ENCODE results near the gene SYT15B.
"Not testable (repeated sequence)": the region's sequence is repeated elsewhere in the genome, so short reads cannot be mapped to it uniquely, and the experiment has no call there.

The SYT15B gene

GRCh38 chr10:47746780-47747376, 16.5 kb downstream of the SYT15B start:
- H3K4me3 Mint-ChIP-seq, H3K27me3 Mint-ChIP-seq, H3K4me1 Mint-ChIP-seq, CTCF ChIA-PET, H3K9me3 Mint-ChIP-seq, H3K36me3 Mint-ChIP-seq, DNase-seq, H3K27ac Mint-ChIP-seq: not testable (repeated sequence)

- DNase-seq, H3K27ac Mint-ChIP-seq, H3K27me3 Mint-ChIP-seq, H3K4me3 Mint-ChIP-seq, H3K36me3 Mint-ChIP-seq, CTCF ChIA-PET, H3K4me1 Mint-ChIP-seq, H3K9me3 Mint-ChIP-seq: not testable (repeated sequence)
Measured at GRCh38 chr10:47744881-47745280, 18.5 kb downstream of the SYT15B start.

GRCh38 chr10:47743611-47744550, 19.5 kb downstream of the SYT15B start:
- H3K27me3 Mint-ChIP-seq, H3K27ac Mint-ChIP-seq, CTCF ChIA-PET, H3K4me1 Mint-ChIP-seq, H3K9me3 Mint-ChIP-seq, H3K36me3 Mint-ChIP-seq: not testable (repeated sequence)
- peak; percentile 47 for DNase-seq
- H3K4me3 Mint-ChIP-seq, result peak overlapping the region; percentile 7

GRCh38 chr10:47740868-47741267, 22.5 kb downstream of the SYT15B start:
- CTCF ChIA-PET, H3K4me3 Mint-ChIP-seq, H3K27me3 Mint-ChIP-seq, H3K36me3 Mint-ChIP-seq, H3K27ac Mint-ChIP-seq, H3K4me1 Mint-ChIP-seq, H3K9me3 Mint-ChIP-seq: not testable (repeated sequence)
- DNase-seq, result peak; percentile 35

GRCh38 chr10:47730911-47731310, 32.5 kb downstream of the SYT15B start:
- H3K27me3 Mint-ChIP-seq, DNase-seq, H3K4me3 Mint-ChIP-seq, CTCF ChIA-PET, H3K36me3 Mint-ChIP-seq, H3K9me3 Mint-ChIP-seq, H3K4me1 Mint-ChIP-seq, H3K27ac Mint-ChIP-seq: not testable (repeated sequence)

DNA sequence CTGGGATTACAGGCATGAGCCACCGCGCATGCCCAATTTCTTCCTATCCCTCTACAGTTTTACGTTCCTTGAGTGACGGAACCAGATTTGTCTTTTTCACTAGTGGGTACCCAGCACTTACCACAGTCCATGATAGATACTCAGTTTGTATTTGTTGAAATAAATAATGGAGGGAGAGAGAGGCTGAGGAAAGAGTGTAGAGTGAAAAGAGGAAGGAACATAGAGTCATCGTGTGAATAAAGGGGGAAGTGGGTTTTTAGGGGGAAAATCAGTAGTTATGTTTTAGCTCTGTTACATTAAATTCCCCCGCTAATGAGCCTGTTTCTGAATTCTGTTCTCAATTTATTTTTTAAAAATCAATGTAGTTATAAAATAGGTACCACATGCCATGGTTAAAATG, 37.7 kb downstream of the SYT15B start:
- H3K4me1 Mint-ChIP-seq, H3K4me3 Mint-ChIP-seq, CTCF ChIA-PET, H3K9me3 Mint-ChIP-seq, DNase-seq, H3K36me3 Mint-ChIP-seq, H3K27ac Mint-ChIP-seq: not testable (repeated sequence)
- peaks cover 12% of the 10 kb centered on the region for H3K27me3 Mint-ChIP-seq

DNA sequence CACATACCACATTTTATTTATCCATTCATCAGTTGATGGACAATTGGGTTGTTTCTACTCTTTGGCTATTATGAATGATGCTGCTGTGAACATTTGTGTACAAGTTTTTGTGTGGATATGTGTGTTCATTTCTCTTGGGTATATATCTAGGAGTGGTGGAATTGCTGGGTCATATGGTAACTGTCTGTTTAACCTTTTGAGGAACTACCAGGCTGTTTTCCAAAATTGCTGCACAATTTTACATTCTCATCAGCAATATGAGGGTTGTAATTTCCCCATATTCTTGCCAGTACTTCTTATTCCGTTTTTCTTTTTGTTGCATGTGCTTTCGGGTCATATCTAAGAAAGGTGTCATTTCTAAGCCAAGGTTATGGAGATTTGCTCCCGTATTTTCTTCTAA, 38.3 kb downstream of the SYT15B start:
- H3K9me3 Mint-ChIP-seq, H3K4me3 Mint-ChIP-seq, CTCF ChIA-PET, DNase-seq, H3K27ac Mint-ChIP-seq, H3K36me3 Mint-ChIP-seq, H3K4me1 Mint-ChIP-seq: not testable (repeated sequence)
- peaks cover 12% of the 10 kb centered on the region for H3K27me3 Mint-ChIP-seq

DNA sequence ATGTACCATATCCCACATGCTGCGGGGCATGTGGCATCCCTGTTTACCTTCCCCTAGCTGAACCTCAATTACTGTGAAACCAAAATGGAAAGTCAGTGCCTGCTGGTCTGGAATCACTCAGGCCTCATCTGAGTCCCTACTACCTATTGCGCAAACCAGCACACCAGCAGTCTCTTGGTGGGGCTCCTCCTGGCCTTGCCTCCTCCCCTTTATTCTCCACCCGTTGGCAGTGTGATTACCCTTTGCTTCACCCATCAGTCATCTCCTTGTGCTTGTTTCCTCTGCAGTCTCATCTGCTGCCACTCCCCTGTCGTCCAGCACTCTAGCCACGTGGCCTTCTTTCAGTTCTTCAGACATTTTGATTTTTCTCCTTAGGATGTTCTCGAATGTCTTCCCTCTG, 39.3 kb downstream of the SYT15B start:
- H3K4me1 Mint-ChIP-seq, H3K4me3 Mint-ChIP-seq, DNase-seq, CTCF ChIA-PET, H3K36me3 Mint-ChIP-seq, H3K27ac Mint-ChIP-seq, H3K9me3 Mint-ChIP-seq: not testable (repeated sequence)
- H3K27me3 Mint-ChIP-seq, result peaks cover 12% of the 10 kb centered on the region

DNA sequence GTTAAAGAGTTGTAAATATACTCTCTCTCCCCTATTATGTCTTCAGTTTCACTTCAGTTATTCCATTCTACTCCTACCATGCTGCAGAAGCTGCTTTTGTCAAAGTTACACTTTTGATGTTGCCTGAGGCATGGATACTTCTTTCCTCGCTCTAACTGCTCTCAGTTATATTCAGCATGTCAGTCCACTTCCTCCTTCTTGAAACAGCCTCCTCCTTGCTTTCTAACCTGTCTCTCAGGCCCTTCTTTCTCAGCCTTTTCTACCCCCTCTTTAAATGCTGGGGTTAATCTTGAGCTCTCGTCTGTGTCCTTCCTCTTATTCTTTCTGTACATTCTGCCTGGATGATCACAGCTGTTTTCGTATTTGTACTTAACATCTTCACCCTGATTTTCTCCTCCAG, 40.0 kb downstream of the SYT15B start:
- CTCF ChIA-PET, H3K9me3 Mint-ChIP-seq, H3K36me3 Mint-ChIP-seq, H3K4me3 Mint-ChIP-seq, H3K27ac Mint-ChIP-seq, H3K4me1 Mint-ChIP-seq, DNase-seq: not testable (repeated sequence)
- H3K27me3 Mint-ChIP-seq, result peaks cover 12% of the 10 kb centered on the region

DNA sequence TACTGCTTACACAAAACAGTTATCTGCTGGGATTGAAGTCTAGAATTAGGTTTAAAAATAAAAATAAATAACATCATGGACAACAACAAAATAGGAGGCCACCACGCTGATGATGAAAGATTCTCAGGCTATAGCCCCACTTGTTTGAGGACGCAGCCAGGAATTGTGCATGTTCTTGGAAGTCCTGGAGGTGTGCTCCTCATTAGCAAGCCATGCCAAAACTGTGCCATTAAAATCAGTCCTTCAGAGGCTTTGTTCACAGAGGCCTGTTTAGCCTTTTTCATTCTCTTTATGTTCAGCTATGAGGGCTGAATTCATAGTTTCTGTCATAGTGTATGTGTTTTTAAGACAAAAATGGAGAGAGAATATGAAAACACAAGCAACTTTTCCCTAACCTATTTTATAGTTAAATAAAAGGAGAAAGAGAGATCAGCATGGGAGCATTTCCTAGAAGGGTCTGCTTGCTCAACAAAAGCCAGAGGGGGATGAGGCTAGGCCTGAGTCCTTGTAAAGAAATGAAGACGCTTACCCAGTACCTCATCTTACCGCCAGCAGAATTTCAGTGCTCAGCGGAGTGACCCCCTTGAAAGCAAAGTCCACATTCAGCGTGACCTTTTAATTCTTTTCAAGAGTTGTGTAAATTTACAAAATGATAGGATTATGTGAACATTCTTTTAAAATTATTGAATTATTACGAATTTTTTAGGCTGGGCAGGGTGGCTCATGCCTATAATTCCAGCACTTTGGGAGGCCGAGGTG, 46.2 kb downstream of the SYT15B start:
- H3K4me1 Mint-ChIP-seq, H3K27me3 Mint-ChIP-seq, H3K4me3 Mint-ChIP-seq, H3K36me3 Mint-ChIP-seq, H3K27ac Mint-ChIP-seq, CTCF ChIA-PET, H3K9me3 Mint-ChIP-seq, DNase-seq: not testable (repeated sequence)
